Measurements from ENCODE around the gene EXOC4. TPM values are rescaled to one million over a fixed set of nuclear protein-coding genes. Genes with fewer than 3 reads are reported as not detected.

Gene EXOC4
- total RNA-seq, 3 donors from 2014 or later: 63.9 to 90.2 (median 89.5) TPM

DNA sequence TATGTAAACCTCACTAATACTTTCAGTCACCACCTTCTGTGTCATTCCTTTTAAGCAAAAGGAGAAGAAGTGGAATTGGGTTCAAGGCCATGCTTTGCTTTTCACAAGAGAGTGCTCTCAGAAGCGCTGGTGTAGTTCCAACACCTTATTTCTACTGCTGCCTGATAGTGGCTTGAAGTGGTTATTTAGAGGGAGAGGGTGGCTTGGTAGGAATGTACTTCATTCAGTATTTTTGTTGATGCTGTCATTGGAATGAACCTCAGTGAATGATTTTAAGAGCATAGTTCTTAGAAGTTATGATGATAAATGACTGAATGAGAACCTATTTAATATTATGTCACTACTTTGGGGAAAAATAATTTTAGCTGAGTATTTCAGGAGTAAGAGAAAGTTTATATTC, 396.7 kb downstream of the EXOC4 start:
- intact Hi-C loops (cut with DNase I, micrococcal nuclease): no loop called here
- TF ChIP-seq, protein P1, sequence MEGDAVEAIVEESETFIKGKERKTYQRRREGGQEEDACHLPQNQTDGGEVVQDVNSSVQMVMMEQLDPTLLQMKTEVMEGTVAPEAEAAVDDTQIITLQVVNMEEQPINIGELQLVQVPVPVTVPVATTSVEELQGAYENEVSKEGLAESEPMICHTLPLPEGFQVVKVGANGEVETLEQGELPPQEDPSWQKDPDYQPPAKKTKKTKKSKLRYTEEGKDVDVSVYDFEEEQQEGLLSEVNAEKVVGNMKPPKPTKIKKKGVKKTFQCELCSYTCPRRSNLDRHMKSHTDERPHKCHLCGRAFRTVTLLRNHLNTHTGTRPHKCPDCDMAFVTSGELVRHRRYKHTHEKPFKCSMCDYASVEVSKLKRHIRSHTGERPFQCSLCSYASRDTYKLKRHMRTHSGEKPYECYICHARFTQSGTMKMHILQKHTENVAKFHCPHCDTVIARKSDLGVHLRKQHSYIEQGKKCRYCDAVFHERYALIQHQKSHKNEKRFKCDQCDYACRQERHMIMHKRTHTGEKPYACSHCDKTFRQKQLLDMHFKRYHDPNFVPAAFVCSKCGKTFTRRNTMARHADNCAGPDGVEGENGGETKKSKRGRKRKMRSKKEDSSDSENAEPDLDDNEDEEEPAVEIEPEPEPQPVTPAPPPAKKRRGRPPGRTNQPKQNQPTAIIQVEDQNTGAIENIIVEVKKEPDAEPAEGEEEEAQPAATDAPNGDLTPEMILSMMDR (IDR thresholded peaks at IDR 0.05): no peak
- no peaks in the 10 kb centered on the region for H3K36me3 ChIP-seq (ENCODE audit: low read depth)
- no peak overlapping the region for H3K4me3 ChIP-seq
- ATAC-seq: no peak
- DNase-seq: no peak
- peaks cover 5% of the 10 kb centered on the region for H3K4me1 ChIP-seq (ENCODE audit: low read depth)
- no peaks in the 10 kb centered on the region for H3K9me3 ChIP-seq

DNA sequence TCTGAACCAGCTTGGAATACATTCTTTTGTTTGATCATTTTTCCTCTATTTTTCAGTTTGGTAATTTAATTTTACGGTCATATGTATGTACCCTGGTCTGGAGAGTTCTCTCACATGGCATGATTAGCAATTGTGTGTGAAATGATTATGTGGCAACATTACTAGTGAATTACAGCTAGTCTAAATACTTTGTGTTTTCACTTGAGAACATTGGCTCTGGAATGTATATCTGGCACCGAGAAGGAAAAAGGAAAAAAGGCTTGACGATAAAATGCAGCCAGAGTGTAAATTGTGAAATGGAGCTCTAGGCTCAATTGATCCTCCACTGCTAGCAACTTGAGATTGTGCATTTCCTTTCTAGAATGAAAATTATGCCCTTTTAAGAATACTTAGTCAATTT, 397.2 kb downstream of the EXOC4 start:
- DNase-seq (no peak), ATAC-seq (no peak)
- intact Hi-C loops (cut with DNase I, micrococcal nuclease): no loop called here
- no peak overlapping the region for H3K4me3 ChIP-seq
- TF ChIP-seq, protein P1 (IDR thresholded peaks at IDR 0.05): no peak
- no peaks in the 10 kb centered on the region for H3K9me3 ChIP-seq
- peaks cover 5% of the 10 kb centered on the region for H3K4me1 ChIP-seq (ENCODE audit: low read depth)
- H3K36me3 ChIP-seq (ENCODE audit: low read depth): no peaks in the 10 kb centered on the region

DNA sequence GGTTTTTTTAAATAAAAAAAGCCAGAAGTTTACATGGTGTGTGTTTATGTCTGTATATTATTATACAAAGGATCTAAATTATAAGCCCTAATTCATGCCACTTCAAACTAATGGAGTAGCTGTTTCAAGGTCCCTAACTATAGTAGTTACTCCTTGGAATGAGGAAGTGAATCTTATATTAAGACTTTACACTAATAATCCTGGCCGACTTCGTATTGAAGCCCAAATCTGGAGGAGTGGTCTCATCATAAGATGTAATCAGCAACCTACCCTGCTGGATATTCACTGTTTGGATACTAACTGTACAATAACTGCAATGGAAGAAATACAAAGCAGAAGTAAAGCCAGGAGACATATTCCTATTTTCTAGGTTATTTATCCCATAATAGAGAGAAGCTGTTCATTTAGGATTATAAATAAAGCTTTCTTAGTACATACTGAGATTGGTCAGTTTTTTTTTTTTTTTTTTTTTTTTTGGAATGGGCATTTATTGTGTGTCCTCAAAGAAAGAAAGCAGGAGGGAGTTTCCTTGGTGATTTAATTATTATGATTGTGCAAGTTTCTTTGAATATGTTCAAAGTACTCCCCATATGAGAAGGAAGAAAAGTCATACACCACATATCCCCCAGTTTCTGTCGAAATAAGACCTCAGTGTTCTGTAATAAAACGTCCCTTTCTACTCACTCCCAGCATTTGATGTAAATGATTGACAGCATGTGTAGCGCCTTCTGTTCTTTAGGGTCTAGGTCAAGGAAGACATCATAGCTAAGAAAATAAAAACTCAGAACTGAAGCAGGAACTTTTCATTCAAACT, 397.8 kb downstream of the EXOC4 start:
- peaks cover 5% of the 10 kb centered on the region for H3K4me1 ChIP-seq (ENCODE audit: low read depth)
- intact Hi-C loops (cut with DNase I, micrococcal nuclease): no loop called here
- no peak overlapping the region for H3K4me3 ChIP-seq
- ATAC-seq (peak; percentile 61), DNase-seq (no peak)
- TF ChIP-seq, protein P1 (IDR thresholded peaks at IDR 0.05): no peak
- H3K9me3 ChIP-seq: no peaks in the 10 kb centered on the region
- no peaks in the 10 kb centered on the region for H3K36me3 ChIP-seq (ENCODE audit: low read depth)

DNA sequence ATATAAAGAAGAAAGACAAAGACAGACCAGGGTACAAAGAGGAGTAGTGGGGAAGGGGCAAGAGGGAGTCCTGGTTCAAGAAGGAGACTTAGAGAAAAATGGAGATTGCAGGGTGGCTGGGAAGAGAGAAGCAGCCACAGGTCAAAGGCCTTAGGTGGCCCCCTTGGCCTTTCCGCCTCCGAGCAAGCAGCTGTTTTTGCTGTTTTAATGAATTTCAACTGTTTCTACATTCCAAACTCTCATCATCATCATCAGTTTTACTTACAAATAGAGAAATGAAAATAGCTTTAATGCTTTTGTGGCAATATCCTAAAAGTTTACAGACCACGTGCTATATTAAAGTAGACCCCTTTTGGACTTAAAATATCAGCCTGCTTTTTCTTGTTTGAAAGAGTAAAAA, 399.7 kb downstream of the EXOC4 start:
- TF ChIP-seq, protein P1 (IDR thresholded peaks at IDR 0.05): no peak
- Histone ChIP-seq H3K4me3 (no peak overlapping the region), H3K36me3 (ENCODE audit: low read depth) (no peaks in the 10 kb centered on the region), H3K4me1 (ENCODE audit: low read depth) (no peaks in the 10 kb centered on the region), H3K9me3 (no peaks in the 10 kb centered on the region)
- ATAC-seq (no peak), DNase-seq (no peak)
- intact Hi-C loops (cut with DNase I, micrococcal nuclease): no loop called here

DNA sequence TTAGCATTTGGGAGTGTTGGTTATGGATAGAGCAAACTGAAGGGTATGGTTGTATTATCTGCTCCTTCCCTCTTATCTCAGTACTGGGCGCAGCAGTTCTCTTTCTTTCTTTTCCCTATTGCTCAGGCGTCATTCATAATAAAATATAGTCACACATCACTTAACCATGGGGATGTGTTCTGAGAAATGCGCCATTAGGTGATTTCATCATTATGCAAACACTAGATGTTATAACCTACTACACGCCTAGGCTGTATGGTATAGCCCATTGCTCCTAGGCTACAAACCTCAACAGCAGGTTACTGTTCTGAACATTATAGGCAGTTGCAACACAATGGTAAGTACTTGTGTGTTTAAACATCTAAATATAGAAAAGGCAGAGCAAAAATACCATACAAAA, 401.7 kb downstream of the EXOC4 start:
- intact Hi-C loops (cut with DNase I, micrococcal nuclease): no loop called here
- no peak overlapping the region for H3K4me3 ChIP-seq
- DNase-seq: no peak
- TF ChIP-seq, protein P1 (IDR thresholded peaks at IDR 0.05): no peak
- no peaks in the 10 kb centered on the region for H3K36me3 ChIP-seq (ENCODE audit: low read depth)
- H3K4me1 ChIP-seq (ENCODE audit: low read depth): no peaks in the 10 kb centered on the region
- ATAC-seq: peak; percentile 96
- H3K9me3 ChIP-seq: no peaks in the 10 kb centered on the region

All from mucosa of descending colon (tissue), 3 donors.